WTC11 (cell line): ENCODE data around the gene ACP5.
A peak's percentile ranks its signal among the peaks of the same experiment; 100 is the strongest.

ENCODE experiments used
- JUN ChIP-seq: sonication (generic); formaldehyde crosslinking; IDR thresholded peaks from 2 replicates; pipeline ENCODE4 v1.8.0; 2023; ENCODE audit warnings: mild to moderate bottlenecking, missing genetic modification reagents
- SMAD3 ChIP-seq: sonication (generic); formaldehyde crosslinking; IDR thresholded peaks from 2 replicates; pipeline ENCODE4 v1.8.0; 2022; ENCODE audit warnings: missing genetic modification reagents, mild to moderate bottlenecking, borderline replicate concordance
- TEAD1 ChIP-seq: sonication (generic); formaldehyde crosslinking; IDR thresholded peaks from 2 replicates; pipeline ENCODE4 v1.8.0; 2022; ENCODE audit warnings: mild to moderate bottlenecking, missing genetic modification reagents
- ZNF232 ChIP-seq: sonication (generic); formaldehyde crosslinking; IDR thresholded peaks from 2 replicates; pipeline ENCODE4 v1.8.0; 2022; ENCODE audit warnings: mild to moderate bottlenecking, missing genetic modification reagents
- TF ChIP-seq, protein P1 (sequence below): sonication (generic); formaldehyde crosslinking; IDR thresholded peaks from 2 replicates; pipeline ENCODE4 v1.8.0; 2022; ENCODE audit warnings: mild to moderate bottlenecking, missing genetic modification reagents
- TF ChIP-seq, protein P2 (sequence below): fragments of 200-600 bp; IDR thresholded peaks from 2 replicates; pipeline ENCODE4 v1.8.0; 2022; ENCODE audit warnings: antibody characterized with exemption
- TF ChIP-seq, protein P3 (sequence below): sonication (generic); formaldehyde crosslinking; IDR thresholded peaks from 2 replicates; pipeline ENCODE4 v1.8.1; 2022; ENCODE audit warnings: low read depth, mild to moderate bottlenecking, moderate library complexity, missing genetic modification reagents, borderline replicate concordance
- TF ChIP-seq, protein P4 (sequence below): sonication (generic); formaldehyde crosslinking; IDR thresholded peaks from 2 replicates; pipeline ENCODE4 v1.8.0; 2022; ENCODE audit warnings: mild to moderate bottlenecking, missing genetic modification reagents

DNA sequence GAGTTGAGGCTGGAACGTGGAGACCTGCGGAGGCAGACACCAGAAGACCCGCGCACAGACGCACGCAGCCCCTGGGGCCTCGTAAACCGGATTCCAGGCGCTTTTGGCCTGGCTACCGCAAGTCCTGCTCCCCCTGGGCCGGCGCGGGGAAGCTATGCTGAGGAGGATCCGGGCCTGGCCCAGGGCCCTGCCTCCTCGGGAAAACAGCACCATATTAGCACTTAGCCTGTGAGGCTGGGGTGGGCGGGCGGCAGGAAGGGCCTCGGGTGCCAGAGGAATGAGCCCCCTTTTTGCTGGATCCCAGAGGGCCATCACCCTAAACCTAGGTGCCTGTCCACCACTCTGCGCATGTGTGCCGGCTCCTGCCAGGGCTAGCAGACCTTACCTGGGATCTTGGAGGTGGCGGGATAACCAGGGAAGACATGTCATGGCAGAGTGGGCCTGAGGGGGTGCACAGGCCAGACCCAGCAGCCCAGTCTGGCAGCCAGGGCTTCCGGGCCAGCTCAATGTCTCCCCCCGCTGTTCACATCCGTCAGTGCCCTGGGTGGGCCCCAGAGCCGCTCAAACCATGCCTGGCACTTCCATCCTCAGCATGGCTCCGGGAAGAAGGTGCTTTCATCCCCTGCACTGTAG is 25.7 kb downstream of the ACP5 start:
- TF ChIP-seq JUN (CRISPR knock-in tag) = no peak
- TF ChIP-seq, protein P1, sequence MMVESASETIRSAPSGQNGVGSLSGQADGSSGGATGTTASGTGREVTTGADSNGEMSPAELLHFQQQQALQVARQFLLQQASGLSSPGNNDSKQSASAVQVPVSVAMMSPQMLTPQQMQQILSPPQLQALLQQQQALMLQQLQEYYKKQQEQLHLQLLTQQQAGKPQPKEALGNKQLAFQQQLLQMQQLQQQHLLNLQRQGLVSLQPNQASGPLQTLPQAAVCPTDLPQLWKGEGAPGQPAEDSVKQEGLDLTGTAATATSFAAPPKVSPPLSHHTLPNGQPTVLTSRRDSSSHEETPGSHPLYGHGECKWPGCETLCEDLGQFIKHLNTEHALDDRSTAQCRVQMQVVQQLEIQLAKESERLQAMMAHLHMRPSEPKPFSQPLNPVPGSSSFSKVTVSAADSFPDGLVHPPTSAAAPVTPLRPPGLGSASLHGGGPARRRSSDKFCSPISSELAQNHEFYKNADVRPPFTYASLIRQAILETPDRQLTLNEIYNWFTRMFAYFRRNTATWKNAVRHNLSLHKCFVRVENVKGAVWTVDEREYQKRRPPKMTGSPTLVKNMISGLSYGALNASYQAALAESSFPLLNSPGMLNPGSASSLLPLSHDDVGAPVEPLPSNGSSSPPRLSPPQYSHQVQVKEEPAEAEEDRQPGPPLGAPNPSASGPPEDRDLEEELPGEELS (CRISPR knock-in tag) = no peak
- no peak for TF ChIP-seq ZNF232 (CRISPR knock-in tag)
- TF ChIP-seq, protein P2, sequence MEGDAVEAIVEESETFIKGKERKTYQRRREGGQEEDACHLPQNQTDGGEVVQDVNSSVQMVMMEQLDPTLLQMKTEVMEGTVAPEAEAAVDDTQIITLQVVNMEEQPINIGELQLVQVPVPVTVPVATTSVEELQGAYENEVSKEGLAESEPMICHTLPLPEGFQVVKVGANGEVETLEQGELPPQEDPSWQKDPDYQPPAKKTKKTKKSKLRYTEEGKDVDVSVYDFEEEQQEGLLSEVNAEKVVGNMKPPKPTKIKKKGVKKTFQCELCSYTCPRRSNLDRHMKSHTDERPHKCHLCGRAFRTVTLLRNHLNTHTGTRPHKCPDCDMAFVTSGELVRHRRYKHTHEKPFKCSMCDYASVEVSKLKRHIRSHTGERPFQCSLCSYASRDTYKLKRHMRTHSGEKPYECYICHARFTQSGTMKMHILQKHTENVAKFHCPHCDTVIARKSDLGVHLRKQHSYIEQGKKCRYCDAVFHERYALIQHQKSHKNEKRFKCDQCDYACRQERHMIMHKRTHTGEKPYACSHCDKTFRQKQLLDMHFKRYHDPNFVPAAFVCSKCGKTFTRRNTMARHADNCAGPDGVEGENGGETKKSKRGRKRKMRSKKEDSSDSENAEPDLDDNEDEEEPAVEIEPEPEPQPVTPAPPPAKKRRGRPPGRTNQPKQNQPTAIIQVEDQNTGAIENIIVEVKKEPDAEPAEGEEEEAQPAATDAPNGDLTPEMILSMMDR = peak; percentile 35; the same call in 1 of the 2 replicates
- TF ChIP-seq TEAD1 (CRISPR knock-in tag) = no peak
- TF ChIP-seq SMAD3 (CRISPR knock-in tag) = no peak
- TF ChIP-seq, protein P3, sequence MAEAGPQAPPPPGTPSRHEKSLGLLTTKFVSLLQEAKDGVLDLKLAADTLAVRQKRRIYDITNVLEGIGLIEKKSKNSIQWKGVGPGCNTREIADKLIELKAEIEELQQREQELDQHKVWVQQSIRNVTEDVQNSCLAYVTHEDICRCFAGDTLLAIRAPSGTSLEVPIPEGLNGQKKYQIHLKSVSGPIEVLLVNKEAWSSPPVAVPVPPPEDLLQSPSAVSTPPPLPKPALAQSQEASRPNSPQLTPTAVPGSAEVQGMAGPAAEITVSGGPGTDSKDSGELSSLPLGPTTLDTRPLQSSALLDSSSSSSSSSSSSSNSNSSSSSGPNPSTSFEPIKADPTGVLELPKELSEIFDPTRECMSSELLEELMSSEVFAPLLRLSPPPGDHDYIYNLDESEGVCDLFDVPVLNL = no peak
- TF ChIP-seq, protein P4, sequence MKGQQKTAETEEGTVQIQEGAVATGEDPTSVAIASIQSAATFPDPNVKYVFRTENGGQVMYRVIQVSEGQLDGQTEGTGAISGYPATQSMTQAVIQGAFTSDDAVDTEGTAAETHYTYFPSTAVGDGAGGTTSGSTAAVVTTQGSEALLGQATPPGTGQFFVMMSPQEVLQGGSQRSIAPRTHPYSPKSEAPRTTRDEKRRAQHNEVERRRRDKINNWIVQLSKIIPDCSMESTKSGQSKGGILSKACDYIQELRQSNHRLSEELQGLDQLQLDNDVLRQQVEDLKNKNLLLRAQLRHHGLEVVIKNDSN (CRISPR knock-in tag) = no peak
